HG03439 (cell line): ENCODE data around the gene GIPC3.
A peak's percentile ranks its signal among the peaks of the same experiment; 100 is the strongest.
"Not testable (repeated sequence)": the region's sequence is repeated elsewhere in the genome, so short reads cannot be mapped to it uniquely, and the experiment has no call there.

Experiments used
- ATAC-seq: cut with Tn5 transposase; IDR thresholded peaks from one replicate; pipeline ENCODE4 v1.9.1; 2021; ENCODE audit warnings: mild to moderate bottlenecking, moderate library complexity; ENCODE audit not compliant: unreplicated experiment

GIPC3 gene

DNA sequence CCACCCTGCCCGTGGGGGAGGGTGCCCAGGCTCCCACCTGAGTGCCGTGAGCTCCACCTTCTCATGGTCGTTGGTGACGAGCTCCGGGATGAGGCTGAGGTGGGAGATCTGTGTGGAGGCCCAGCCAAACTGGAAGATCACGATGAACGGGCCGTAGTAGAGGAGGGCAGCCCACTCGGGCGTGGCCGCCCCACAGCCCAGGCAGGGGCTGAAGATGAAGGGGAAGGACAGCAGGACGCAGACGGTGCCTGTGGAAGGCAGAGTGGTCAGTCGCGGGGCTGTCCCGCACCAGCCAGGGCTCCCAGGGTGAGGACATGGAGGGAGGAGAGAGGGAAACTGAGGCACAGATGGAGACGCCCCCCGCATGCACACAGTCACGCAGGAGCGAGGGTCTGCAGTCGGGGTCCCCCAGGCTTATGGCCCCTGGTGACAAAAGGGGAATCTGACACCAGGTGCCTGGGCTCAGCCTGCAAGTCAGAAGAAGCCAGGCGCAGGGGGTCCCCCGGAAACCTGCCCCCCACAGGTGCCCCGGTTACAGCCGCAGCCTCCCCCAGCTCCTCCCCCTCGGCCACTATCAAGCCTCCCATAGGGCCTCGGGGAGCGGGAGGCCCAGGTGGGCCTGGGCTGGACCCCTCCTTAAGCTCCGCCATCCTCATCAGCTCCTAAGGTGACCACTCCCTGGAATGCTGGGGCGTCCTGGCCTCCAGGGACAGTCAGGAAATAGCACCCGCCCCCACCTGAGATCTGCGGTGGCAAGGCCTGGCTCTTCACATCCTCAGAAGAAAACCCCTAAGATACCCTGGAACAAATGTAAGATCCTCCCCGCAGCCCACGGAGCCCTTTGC, 34.1 kb upstream of the GIPC3 start:
- ATAC-seq: no peak

DNA sequence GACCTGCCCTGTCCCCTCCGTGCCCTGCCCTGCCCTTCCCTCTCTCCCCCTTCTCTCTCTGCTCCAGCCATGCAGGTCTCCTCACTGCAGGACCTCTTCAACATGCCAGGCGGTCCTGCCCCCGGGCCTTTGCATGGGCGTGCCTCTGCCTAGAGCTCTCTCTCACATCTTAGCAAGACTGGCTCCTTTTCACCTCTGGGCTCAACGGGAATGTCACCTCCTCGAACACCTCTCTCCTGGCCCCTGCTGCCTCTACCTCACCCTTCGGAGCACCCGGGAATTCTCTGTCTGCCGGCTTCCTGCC, 33.5 kb upstream of the GIPC3 start:
- no peak for ATAC-seq

DNA sequence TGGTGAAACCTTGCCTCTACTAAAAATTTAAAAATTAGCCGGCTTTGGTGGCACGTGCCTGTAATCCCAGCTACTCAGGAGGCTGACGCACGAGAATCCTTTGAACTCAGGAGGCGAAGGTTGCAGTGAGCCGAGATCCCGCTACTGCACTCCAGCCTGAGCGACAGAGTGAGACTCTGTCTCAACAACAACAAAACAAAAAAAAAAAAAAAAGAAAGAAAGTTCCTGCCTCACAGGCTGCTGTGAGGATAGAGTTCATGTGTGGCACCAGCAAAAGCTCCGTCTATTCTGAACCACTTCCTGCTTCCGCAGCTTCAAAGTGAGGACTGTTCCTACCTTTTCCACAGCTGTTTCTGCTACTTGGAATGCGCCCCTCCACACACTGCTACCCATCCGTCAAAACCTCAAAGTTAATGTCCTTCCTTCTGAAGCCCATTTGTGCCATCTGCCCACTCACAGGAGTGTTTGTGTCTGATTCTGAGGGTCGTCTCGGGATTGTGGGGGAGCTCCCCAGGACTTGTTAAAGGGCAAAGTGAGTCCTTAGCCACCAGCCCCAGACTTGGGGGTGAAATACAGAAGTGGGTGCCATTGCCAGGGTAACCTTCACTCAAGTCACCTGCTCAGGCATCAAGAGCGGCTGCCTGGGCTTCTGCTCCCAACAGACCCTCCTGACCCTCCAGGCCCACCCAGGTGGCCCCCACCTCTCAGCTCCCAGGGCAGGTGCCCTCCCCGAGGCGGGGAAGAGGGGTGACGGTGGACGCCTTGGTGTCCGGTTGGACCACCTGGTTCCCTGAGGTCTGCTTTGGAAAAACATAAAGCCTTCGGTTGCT, 30.8 kb upstream of the GIPC3 start:
- no peak for ATAC-seq

DNA sequence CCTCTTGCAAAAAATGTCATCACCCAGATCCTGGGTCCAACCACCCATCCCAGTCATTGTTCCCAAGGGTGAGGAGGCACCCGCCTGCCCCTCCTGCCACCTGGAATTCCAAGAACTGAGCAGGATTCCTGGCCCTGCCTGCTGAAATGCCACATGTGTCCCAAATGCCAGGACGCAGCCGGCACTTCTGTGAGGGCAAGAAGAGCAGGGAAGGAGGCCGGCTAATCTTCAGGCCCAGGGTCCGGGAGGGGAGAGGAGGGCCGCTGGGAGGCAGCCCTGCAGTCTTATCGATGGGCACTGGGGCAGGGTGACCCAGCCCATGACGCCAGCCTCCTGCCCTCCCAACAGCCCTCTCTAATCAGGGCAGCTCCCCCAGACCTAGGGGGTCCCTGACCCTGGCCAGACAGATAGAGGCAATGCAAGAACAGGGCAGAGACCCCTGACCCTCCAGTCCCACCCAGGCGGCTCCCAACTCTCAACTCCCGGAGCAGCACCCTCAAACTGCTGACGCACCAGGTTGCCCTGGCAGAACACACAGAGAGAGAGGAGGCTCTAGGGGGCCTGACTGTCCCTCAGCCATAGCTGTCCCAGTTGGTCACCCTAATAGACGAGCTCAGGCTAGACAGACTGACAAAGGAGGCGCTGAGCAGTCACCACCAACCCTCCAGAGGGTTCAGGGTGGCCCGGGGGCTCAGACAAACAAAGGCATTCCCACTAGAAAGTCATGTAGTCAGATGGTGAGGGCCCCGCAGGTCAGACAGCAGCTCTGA, 29.4 kb upstream of the GIPC3 start:
- no peak for ATAC-seq

DNA sequence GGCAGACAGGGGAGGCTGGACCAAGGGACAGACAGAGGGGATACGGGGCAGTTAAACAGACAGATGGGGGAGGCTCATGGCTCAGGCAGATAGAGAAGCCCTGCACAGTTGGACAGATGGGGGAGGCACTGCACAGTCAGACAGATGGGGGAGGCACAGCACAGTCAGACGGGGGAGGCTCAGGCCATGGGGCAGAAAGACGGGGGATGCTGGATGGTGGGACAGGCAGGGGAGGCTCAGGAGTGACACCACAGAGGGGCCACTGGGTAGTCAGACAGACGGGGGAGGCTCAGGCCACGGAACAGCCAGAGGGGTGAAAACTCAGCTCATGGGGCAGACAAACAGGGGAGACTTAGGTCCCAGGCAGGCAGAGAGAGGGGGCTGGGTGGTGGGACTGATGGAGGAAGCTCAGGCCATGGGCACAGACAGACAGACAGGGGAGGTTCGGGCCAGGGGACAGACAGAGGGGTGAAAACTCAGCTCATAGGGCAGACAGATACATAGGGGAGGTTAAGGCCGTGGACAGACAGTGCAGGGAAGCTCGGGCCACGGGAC, 28.8 kb upstream of the GIPC3 start:
- no peak for ATAC-seq

DNA sequence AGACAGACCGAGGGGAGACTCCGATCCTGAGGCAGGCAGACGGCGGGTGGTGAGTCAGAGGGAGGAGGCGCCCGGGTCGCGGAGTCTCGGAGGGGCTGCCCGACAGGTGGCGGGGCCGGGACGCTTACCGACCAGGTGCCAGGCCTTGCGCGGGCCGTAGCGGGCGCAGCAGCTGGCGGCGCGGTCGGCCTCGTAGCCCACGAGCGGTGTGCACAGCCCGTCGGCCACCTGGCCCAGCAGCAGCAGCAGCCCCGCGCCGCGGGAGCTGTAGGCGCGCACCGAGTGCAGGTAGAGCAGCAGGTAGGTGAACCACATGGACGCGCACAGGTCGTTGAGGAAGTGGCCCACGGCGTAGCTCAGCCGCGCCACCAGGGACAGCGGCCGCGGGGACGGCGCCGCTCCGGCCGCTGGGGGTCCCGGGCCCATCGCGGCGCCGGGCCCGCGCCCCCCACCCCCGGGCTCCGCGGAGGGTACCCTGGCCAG, 28.3 kb upstream of the GIPC3 start:
- ATAC-seq: peak; percentile 6

DNA sequence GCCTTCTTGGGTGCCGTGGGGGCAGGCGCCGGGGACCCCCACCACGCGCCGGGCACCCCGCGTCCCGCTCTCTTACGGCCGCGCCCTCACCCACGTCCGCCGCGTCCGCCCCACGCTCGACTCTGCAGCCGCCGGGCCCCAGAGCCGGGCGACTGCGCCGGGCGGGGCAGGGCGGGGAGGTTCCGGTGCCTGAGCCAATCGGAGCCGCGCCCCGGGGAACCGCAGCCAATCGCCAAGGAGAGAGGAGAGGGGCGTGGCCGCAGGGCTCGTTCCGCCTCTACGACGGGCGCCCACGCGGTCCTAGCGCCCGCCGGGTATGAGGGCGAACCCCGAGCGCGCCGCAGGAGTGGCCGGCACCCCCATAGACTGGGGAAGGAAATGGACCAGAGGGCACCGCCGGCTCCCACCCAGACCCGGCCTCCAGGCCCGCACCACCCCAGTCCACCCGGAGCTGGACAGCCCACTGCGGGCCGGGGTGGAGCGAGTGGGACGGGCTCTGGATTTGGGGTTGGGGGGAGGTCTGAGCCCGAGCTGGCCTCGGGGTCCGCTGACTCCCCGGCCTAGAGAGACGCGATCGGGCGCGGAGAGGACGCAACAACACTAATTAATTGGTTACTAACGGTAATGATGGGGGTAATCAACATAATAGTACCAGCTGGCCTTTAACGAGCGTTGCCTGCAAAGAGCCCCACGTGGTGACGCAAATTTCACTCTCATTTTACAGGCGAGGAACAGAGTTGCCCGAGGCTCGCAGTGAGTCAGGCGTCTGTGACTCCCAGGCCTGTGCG, 27.6 kb upstream of the GIPC3 start, which contains the start of gene MFSD12:
TSS of gene MFSD12 (minus strand) at position 126 of the 788 bp plus-strand sequence. CDS start 183 bp downstream, outside the sequence.
- peak; percentile 75 for ATAC-seq

DNA sequence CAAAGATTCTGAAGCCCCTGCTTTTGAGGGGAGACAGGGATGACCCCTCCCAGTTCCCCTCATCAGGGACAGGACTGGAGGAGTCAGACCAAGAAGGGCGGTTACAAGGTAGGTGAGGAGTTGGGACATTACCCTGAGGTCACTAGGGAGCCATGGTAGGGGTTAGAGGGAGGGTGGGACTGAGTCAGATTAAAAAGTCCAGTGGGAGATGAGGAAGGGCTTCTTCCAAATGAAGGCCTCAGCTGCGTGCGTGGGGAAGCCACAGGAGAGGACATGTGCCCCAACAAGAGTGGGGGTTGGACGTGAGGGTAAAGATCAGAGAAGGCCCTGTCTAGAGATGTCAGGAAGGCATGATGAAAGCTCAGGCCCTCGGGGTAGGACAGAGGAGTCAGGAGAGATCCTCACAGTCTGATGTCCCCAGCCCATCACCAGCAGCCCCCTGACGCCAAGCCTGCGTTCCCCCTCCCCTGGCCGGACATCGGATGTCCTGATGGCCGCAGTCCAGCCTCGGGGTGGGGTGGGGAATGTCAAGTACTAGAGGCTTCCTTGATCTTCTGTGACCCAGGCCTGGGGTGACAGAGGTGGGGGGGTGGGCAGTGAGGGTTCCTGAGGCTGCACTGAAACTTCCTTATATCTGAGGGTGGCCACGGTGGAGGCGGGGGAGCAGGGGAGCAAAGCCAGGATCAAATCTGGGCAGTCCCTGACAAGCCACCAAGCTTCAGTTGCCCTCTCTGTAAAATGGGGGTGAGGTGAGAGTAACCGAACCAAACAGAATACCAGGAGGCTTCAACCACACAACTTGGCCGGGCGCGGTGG, 21.4 kb upstream of the GIPC3 start:
- no peak for ATAC-seq

DNA sequence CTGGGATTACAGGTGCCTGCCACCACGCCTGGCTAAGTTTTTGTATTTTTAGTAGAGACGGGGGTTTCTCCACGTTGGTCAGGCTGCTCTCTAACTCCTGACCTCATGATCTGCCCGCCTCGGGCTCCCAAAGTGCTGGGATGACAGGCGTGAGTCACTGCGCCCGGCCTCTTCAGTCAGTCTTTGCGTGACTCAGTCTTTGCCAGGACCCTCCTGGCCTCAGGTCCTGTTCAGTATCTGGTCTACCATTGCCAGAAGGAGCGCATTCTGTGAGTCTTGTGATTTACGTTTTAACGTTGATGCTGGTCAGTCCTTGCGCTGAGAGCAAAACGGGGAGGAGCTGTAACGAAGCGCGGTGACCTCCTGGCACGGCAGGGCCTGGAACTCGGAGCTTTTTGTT, 20.1 kb upstream of the GIPC3 start:
- no peak for ATAC-seq

DNA sequence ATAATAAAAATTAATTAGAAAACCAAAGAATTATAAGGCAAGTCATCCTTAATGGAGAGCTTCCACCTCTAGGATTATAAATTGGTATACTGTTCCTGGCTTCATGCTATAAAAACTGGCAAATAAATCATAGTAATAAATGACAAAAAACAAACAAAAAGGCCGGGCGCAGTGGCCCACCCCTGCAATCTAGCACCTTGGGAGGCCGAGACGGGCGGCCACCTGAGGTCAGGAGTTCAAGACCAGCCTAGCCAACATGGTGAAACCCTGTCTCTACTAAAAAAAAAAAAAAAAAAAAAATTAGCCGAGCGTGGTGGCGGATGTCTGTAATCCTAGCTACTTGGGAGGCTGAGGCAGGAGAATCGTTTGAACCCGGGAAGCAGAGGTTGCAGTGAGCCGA, 15.2 kb upstream of the GIPC3 start:
- not testable (repeated sequence) for ATAC-seq

DNA sequence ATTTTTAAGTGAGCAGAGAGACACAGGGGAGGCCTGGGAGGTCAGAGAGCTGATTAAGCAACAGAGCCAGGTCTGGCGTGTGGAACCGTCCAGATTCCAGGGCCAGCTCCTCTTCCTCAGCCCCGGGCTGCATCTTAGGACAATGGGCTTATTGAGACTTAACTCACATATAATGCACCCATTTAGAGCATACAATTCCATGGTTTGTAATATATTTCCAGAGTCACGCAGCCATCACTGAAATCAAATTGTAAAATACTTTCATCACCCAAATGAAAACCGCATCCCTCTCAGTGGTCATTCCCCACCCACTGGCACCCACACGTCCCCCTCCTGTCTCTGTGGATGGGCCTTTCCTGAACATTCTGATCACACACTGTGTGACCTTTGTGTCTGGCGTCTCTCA, 14.7 kb upstream of the GIPC3 start:
- ATAC-seq: no peak

DNA sequence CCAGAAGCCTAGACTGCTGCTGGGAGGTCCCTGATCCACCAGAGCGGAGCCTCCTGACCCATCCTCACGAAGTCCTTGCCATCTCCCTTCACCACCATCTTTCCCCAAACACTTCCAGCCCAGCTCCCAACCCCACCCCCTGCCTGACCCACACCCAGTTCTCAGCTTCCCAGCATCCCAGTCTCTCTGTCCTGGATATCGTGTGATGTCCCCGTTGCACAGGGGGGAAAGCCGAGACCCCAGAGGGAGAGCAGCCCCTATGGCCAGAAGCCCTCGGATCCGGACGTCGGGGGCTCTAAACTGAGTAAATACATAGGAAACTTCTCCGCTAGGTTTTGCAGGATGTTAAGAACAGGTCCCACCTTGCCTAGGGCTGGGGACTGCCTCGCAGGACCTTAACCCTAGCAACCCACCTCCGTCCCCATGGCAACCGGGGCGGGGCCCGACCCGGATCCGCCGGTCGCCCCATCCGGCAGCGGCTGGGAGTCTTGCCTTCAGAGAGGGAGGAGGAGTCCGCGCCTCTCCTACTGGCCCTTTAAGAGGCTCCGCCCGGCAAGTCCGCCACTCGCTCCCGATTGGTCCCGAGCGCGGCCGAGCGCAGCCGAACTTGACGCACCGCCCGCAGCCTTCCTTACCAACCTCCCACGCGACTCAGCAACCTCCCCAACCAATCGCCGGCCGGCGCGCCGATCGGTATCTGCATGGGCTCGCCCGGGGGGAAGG, 13.0 kb upstream of the GIPC3 start:
- peak; percentile 88 for ATAC-seq

DNA sequence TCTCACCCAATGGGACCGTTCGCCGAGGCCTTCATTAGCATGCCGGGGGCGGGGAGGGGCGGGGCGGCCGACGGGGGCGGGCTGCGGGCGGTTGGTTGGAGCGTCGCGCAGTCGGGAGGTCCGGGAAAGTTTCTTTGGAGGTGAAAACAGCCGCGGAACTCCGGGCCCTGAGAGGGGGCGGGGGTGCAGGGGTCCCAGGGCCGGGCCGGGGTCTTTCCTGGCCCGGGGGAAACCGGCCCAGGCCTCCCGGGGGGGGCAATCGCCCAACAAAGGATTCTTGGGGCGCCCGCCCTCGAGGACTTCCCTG, 12.5 kb upstream of the GIPC3 start, which contains the start of gene HMG20B:
TSS of gene HMG20B (plus strand) at position 90 of the 307 bp plus-strand sequence. CDS start 366 bp downstream, outside the sequence.
- no peak for ATAC-seq

DNA sequence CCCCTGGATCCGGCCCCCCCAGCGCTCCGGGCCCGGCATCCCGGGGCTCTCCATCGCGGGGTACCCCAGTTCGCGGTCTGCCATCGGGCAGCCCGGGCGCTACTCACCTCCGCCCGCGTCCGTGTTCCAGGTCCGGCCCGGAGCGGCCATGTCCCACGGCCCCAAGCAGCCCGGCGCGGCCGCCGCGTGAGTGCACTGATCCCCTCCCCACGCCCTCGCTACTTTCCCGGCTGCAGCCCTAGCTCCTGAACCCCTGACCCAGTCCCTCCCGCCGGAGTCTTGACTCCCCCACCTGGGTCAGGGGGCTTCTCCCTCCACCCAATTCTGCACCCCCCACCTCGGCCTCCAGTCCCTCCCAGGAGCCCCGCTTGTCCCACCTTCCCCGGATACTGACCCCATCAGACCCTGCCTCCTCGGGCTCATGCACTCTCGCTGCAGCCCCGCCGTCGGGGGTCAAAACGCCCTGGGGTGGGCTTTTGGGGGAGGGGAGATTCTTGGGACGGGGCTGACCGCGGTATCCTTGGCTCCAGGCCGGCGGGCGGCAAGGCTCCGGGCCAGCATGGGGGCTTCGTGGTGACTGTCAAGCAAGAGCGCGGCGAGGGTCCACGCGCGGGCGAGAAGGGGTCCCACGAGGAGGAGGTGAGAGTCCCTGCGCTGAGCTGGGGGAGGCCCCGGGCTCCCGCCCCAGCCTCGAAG, 12.0 kb upstream of the GIPC3 start:
- no peak for ATAC-seq

DNA sequence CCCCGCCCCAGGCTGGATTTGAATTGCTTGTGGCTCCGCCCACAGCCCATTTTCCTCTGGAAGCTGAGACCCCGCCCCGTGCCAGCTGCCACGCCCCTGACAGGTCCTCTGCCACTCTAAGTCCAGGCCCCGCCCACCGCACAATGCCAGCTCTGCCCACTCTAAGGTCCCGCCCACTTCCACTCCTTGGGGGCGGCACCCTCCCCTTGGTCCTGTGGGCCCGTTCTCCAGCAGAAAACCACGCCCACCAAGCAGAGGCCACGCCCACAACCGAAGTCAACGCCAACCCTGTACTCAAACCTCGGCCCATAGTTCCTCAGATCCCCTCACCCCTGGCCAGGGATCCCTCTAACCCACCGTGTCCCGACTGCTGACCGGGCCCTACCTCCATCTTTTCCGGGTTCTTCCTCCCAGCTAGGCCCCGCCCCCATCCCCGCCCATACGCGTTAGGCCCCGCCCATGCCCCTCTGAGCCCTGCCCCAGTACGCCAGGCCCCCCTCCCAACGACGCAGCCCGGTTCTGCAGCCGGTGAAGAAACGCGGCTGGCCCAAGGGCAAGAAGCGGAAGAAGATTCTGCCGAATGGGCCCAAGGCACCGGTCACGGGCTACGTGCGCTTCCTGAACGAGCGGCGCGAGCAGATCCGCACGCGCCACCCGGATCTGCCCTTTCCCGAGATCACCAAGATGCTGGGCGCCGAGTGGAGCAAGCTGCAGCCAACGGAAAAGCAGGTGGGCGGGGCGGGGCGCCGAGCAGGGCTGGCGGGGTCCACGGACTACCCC, 11.2 kb upstream of the GIPC3 start:
- ATAC-seq: peak; percentile 30

DNA sequence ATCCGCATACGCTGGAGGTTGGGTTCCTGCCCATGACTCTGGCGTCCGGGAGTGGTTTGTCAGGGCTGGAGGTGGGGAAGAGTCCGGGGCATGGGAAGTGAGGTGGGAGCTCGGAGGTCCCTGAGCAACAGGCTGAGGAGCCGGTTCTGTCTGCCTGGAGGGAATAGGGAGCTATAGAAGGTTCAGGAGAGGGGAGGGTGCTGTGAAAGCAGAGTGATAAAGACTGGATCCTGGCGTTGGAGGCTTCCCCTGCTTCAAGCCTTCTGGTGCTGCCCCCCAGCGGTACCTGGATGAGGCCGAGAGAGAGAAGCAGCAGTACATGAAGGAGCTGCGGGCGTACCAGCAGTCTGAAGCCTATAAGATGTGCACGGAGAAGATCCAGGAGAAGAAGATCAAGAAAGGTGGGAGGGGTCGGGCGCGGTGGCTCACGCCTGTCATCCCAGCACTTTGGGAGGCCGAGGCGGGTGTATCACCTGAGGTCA, 10.0 kb upstream of the GIPC3 start:
- no peak for ATAC-seq
